K562 (cell line): ENCODE measurements around the gene PDE2A. TPM values are rescaled to one million over a fixed set of nuclear protein-coding genes. Genes with fewer than 3 reads are reported as not detected.

Experiments
- BRD9 ChIP-seq: fragments of 450-650 bp; IDR thresholded peaks from 2 replicates; pipeline ENCODE4 v1.6.1; 2018; ENCODE audit warnings: low read depth; ENCODE audit not compliant: partially characterized antibody
- C11orf30 ChIP-seq: fragments of 450-650 bp; IDR thresholded peaks from 2 replicates; pipeline ENCODE4 v1.6.1; 2016; ENCODE audit warnings: low read depth, mild to moderate bottlenecking
- CBX1 ChIP-seq: sonication (generic); IDR thresholded peaks from 2 replicates; pipeline ENCODE4 v1.6.1; 2016; ENCODE audit warnings: antibody characterized with exemption, low read depth, mild to moderate bottlenecking
- CEBPG ChIP-seq, 3 experiments: fragments of 200-800 bp in 1 of 3; sonication (Bioruptor generic) in 1 of 3; sonication (generic) in 1 of 3; formaldehyde crosslinking in 1 of 3; IDR thresholded peaks in 2 of 3; conservative IDR thresholded peaks in 1 of 3; 2 replicates each; pipeline versions ENCODE4 v1.6.1 to v1.8.0; 2016 to 2022; ENCODE audit warnings: missing compliant biosample characterization in 2 of 3, missing genetic modification characterization in 2 of 3, mild to moderate bottlenecking in 1 of 3, missing genetic modification reagents in 1 of 3
- CXXC5 ChIP-seq: fragments of 250-450 bp; sonication (Bioruptor Pico); IDR thresholded peaks from 2 replicates; pipeline ENCODE4 v1.8.0; 2022; ENCODE audit warnings: inconsistent platforms, mild to moderate bottlenecking, moderate library complexity
- EP400 ChIP-seq: fragments of 450-650 bp; IDR thresholded peaks from 2 replicates; pipeline ENCODE4 v1.6.1; 2017; ENCODE audit warnings: antibody characterized with exemption, mild to moderate bottlenecking, moderate library complexity
- FOXA1 ChIP-seq: fragments of 450-650 bp; IDR thresholded peaks from 2 replicates; pipeline ENCODE4 v1.6.1; 2016; ENCODE audit warnings: mild to moderate bottlenecking, borderline replicate concordance
- HDAC2 ChIP-seq: fragments of 450-650 bp; IDR thresholded peaks from 2 replicates; pipeline ENCODE4 v1.6.1; 2016; ENCODE audit warnings: mild to moderate bottlenecking
- HOXB6 ChIP-seq: fragments of 250-450 bp; sonication (Bioruptor Pico); IDR thresholded peaks from 2 replicates; pipeline ENCODE4 v1.5.1; 2022; ENCODE audit warnings: mild to moderate bottlenecking, borderline replicate concordance
- MED1 ChIP-seq: sonication (generic); formaldehyde crosslinking; IDR thresholded peaks from 2 replicates; pipeline ENCODE4 v1.8.1; 2023; ENCODE audit warnings: missing genetic modification reagents, borderline replicate concordance
- NR1H2 ChIP-seq: sonication (generic); formaldehyde crosslinking; IDR thresholded peaks from 2 replicates; pipeline ENCODE4 v1.4.0; 2020; ENCODE audit warnings: mild to moderate bottlenecking, missing genetic modification reagents
- PCBP1 ChIP-seq: fragments of 200-400 bp; formaldehyde crosslinking; IDR thresholded peaks from 2 replicates; pipeline ENCODE4 v1.6.1; 2018; ENCODE audit warnings: mild to moderate bottlenecking, low read depth, low read length; ENCODE audit not compliant: poor library complexity, severe bottlenecking
- PCBP2 ChIP-seq: fragments of 200-400 bp; formaldehyde crosslinking; IDR thresholded peaks from 2 replicates; pipeline ENCODE4 v1.6.1; 2018; ENCODE audit warnings: low read length, low read depth, mild to moderate bottlenecking, moderate library complexity; ENCODE audit not compliant: poor library complexity, severe bottlenecking
- POLR2H ChIP-seq: IDR thresholded peaks from 2 replicates; pipeline ENCODE4 v1.6.1; 2016; ENCODE audit warnings: missing genetic modification characterization, low read depth, mild to moderate bottlenecking, control low read depth, missing compliant biosample characterization, moderate library complexity
- SMAD3 ChIP-seq: fragments of 450-650 bp; formaldehyde crosslinking; conservative IDR thresholded peaks from 2 replicates; pipeline ENCODE4 v1.4.0; 2020; ENCODE audit warnings: mild to moderate bottlenecking
- SP1 ChIP-seq: sonication (generic); formaldehyde crosslinking; IDR thresholded peaks from 2 replicates; pipeline ENCODE4 v1.8.1; 2022; ENCODE audit warnings: mild to moderate bottlenecking, missing genetic modification reagents
- U2AF1 ChIP-seq: fragments of 200-400 bp; formaldehyde crosslinking; optimal IDR thresholded peaks from 2 replicates; pipeline ENCODE3; 2017; ENCODE audit warnings: mild to moderate bottlenecking, low read depth, low read length, moderate library complexity
- YBX1 ChIP-seq: fragments of 450-650 bp; IDR thresholded peaks from 2 replicates; pipeline ENCODE4 v1.7.1; 2016; ENCODE audit warnings: mild to moderate bottlenecking
- ZBTB8A ChIP-seq: fragments of 450-650 bp; IDR thresholded peaks from 2 replicates; pipeline ENCODE4 v1.6.1; 2018; ENCODE audit warnings: mild to moderate bottlenecking, moderate library complexity; ENCODE audit not compliant: partially characterized antibody
- ZC3H11A ChIP-seq: IDR thresholded peaks from 2 replicates; pipeline ENCODE4 v1.6.1; 2012; ENCODE audit warnings: low read depth, low read length, improper control_type of control experiment
- ZFP36 ChIP-seq: fragments of 150-350 bp; IDR thresholded peaks from 2 replicates; pipeline ENCODE4 v1.6.1; 2018; ENCODE audit warnings: low read length, low read depth; ENCODE audit not compliant: partially characterized antibody
- ZNF133 ChIP-seq: fragments of 250-450 bp; sonication (Bioruptor Pico); IDR thresholded peaks from 2 replicates; pipeline ENCODE4 v1.4.0; 2020; ENCODE audit warnings: mild to moderate bottlenecking
- ZSCAN32 ChIP-seq: fragments of 450-650 bp; formaldehyde crosslinking; IDR thresholded peaks from 2 replicates; pipeline ENCODE4 v1.4.0; 2020; ENCODE audit warnings: mild to moderate bottlenecking, moderate library complexity
- polyA plus RNA-seq, 8 experiments: library from polyadenylated mRNA; depleted of rRNA in 4 of 8; stranded (reverse) in 5 of 8; unstranded in 3 of 8; fragments of >200 nt; fragmentation: Nextera tagmentation in 2 of 8; fragmentation: Illumina TruSeq in 1 of 8; extraction: Ambion mirVana in 2 of 8; extraction: Trizol in 1 of 8; gene quantifications; 2 replicates each; pipeline versions ENCODE4 v1.2.1 to v1.2.3, GENCODE V29; 2011 to 2014; ENCODE audit warnings: inconsistent platforms in 1 of 8, missing spikeins in 1 of 8
- total RNA-seq, 7 experiments: library from RNA; depleted of rRNA in 6 of 7; stranded (reverse); fragments of >200 nt in 6 of 7; fragmentation: Illumina TruSeq in 2 of 7; extraction: Trizol in 2 of 7; gene quantifications; 2 replicates each; pipeline versions ENCODE4 v1.2.1 to v1.2.3, GENCODE V29; 2011 to 2021; ENCODE audit warnings: low replicate concordance in 1 of 7
- TF ChIP-seq, protein P1 (sequence below): fragments of 200-800 bp; sonication (Bioruptor generic); IDR thresholded peaks from 2 replicates; pipeline ENCODE4 v1.6.1; 2017; ENCODE audit warnings: missing genetic modification characterization, missing compliant biosample characterization
- TF ChIP-seq, protein P2 (sequence below): fragments of 250-450 bp; sonication (Bioruptor Pico); IDR thresholded peaks from 2 replicates; pipeline ENCODE4 v1.5.0; 2021; ENCODE audit warnings: mild to moderate bottlenecking, borderline replicate concordance
- TF ChIP-seq, protein P3 (sequence below): fragments of 250-450 bp; sonication (Bioruptor Pico); IDR thresholded peaks from 2 replicates; pipeline ENCODE4 v1.9.0; 2021; ENCODE audit warnings: mild to moderate bottlenecking

The PDE2A gene
- total and polyA plus RNA-seq, 9 of the 15 experiments (the other 6 are each of a cell fraction or from before 2014, with no cell fraction given): 0.07 to 15.2 (median 1.6) TPM; not detected in 1

DNA sequence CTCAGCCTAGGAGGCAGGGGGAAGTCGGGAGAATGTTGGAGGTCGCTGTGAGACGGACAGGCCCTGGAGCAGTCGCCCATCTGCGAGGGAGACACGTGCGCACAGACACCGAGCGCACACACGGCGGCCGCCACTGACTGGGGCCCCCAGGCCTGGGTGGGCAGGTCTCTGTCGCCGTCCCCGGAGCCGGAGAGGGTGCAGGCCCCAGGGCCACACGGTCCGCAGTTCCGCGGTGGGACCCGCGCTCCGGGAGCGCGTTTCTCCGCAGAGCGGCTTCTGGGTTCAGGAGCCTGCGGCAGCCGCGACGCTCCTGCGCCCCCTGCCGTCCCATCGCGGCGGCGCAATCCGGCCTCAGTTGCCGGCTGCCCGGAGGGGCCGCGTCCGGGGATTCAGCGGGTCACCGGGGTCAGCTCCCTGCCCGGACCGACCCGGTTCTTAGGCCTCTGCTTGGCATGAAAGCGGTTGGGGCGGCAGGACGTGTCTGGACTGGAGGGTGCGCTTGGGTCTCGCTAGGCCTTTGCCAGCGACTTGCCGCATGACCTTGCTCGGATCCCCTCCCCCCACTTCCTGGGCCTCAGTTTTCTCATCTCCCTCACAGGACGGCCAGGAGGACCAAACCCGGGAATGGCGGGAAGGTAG lies 31.2 kb downstream of the PDE2A start (continued):
- TF ChIP-seq CEBPG (CRISPR knock-in tag; IDR thresholded peaks at IDR 0.05) (no peak), CEBPG (tag; conservative IDR thresholded peaks at IDR 0.05 in 1 of 2, IDR thresholded peaks at IDR 0.05 in 1 of 2) (no peak), MED1 (CRISPR knock-in tag) (no peak), EP400 (no peak), HOXB6 (CRISPR knock-in tag) (no peak), ZNF133 (CRISPR knock-in tag) (no peak), POLR2H (tag) (no peak), ZFP36 (no peak), C11orf30 (no peak), SMAD3 (CRISPR knock-in tag) (no peak), FOXA1 (no peak), HDAC2 (no peak), CXXC5 (CRISPR knock-in tag) (peak; percentile 73), ZSCAN32 (no peak), YBX1 (no peak), CBX1 (no peak), PCBP1 (peak; percentile 93), BRD9 (no peak), U2AF1 (peak; percentile 47), ZC3H11A (no peak), PCBP2 (no peak), NR1H2 (CRISPR knock-in tag) (no peak), ZBTB8A (no peak), SP1 (CRISPR knock-in tag) (peak; percentile 76; the same call in 1 of the 2 replicates)
- TF ChIP-seq, protein P1, sequence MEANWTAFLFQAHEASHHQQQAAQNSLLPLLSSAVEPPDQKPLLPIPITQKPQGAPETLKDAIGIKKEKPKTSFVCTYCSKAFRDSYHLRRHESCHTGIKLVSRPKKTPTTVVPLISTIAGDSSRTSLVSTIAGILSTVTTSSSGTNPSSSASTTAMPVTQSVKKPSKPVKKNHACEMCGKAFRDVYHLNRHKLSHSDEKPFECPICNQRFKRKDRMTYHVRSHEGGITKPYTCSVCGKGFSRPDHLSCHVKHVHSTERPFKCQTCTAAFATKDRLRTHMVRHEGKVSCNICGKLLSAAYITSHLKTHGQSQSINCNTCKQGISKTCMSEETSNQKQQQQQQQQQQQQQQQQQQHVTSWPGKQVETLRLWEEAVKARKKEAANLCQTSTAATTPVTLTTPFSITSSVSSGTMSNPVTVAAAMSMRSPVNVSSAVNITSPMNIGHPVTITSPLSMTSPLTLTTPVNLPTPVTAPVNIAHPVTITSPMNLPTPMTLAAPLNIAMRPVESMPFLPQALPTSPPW: no peak
- TF ChIP-seq, protein P2, sequence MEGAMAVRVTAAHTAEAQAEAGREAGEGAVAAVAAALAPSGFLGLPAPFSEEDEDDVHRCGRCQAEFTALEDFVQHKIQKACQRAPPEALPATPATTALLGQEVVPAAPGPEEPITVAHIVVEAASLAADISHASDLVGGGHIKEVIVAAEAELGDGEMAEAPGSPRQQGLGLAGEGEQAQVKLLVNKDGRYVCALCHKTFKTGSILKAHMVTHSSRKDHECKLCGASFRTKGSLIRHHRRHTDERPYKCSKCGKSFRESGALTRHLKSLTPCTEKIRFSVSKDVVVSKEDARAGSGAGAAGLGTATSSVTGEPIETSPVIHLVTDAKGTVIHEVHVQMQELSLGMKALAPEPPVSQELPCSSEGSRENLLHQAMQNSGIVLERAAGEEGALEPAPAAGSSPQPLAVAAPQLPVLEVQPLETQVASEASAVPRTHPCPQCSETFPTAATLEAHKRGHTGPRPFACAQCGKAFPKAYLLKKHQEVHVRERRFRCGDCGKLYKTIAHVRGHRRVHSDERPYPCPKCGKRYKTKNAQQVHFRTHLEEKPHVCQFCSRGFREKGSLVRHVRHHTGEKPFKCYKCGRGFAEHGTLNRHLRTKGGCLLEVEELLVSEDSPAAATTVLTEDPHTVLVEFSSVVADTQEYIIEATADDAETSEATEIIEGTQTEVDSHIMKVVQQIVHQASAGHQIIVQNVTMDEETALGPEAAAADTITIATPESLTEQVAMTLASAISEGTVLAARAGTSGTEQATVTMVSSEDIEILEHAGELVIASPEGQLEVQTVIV (CRISPR knock-in tag): no peak
- TF ChIP-seq, protein P3, sequence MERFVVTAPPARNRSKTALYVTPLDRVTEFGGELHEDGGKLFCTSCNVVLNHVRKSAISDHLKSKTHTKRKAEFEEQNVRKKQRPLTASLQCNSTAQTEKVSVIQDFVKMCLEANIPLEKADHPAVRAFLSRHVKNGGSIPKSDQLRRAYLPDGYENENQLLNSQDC (CRISPR knock-in tag): no peak
